DOHH2 (cell line): ENCODE measurements around the gene MTCL1.

ENCODE experiments used
- CTCF ChIP-seq: fragments of 200-600 bp; sonication (generic); IDR thresholded peaks from one replicate; pipeline ENCODE4 v1.5.1; 2014; ENCODE audit warnings: antibody characterized with exemption, mild to moderate bottlenecking, low read depth, low read length; ENCODE audit not compliant: poor library complexity, severe bottlenecking
- EZH2phosphoT487 ChIP-seq: fragments of 200-600 bp; sonication (generic); IDR thresholded peaks from 2 replicates; pipeline ENCODE4 v1.6.1; 2017; ENCODE audit warnings: borderline replicate concordance, mild to moderate bottlenecking, antibody characterized with exemption, low read length, moderate library complexity, mixed read lengths

- TF ChIP-seq CTCF, result no peak
- TF ChIP-seq EZH2phosphoT487, result no peak
Observed at GRCh38 chr18:8858888-8859511, 153.6 kb downstream of the MTCL1 start.
